ENCODE data around the gene N4BP3. TPM values are rescaled to one million over a fixed set of nuclear protein-coding genes. Genes with fewer than 3 reads are reported as not detected.
"Not testable (repeated sequence)": the region's sequence is repeated elsewhere in the genome, so short reads cannot be mapped to it uniquely, and the experiment has no call there.

The N4BP3 gene
- total RNA-seq, 6 donors from 2014 or later, result 3.2 to 12.6 (median 5.8) TPM

DNA sequence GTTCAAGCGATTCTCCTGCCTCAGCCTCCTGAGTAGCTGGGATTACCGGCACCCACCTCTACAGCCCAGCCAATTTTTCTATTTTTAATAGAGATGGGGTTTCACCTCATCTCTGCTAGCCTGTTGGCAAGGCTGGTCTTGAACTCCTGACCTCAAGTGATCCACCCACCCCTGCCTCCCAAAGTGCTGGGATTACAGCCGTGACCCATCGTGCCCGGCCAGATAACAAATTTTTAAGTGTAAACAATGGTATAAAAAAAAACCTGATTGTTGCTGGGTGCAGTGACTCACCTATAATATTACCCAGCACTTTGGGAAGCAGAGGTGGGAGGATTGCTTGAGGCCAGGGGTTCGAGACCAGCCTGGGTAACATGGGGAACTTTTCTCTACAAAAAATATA is 28.0 kb upstream of the N4BP3 start:
- TF ChIP-seq EP300 (IDR thresholded peaks at IDR 0.05) (no peak), POLR2AphosphoS5 (IDR thresholded peaks at IDR 0.05) (no peak), POLR2A (IDR thresholded peaks at IDR 0.05) (no peak)
- TF ChIP-seq, protein P1, sequence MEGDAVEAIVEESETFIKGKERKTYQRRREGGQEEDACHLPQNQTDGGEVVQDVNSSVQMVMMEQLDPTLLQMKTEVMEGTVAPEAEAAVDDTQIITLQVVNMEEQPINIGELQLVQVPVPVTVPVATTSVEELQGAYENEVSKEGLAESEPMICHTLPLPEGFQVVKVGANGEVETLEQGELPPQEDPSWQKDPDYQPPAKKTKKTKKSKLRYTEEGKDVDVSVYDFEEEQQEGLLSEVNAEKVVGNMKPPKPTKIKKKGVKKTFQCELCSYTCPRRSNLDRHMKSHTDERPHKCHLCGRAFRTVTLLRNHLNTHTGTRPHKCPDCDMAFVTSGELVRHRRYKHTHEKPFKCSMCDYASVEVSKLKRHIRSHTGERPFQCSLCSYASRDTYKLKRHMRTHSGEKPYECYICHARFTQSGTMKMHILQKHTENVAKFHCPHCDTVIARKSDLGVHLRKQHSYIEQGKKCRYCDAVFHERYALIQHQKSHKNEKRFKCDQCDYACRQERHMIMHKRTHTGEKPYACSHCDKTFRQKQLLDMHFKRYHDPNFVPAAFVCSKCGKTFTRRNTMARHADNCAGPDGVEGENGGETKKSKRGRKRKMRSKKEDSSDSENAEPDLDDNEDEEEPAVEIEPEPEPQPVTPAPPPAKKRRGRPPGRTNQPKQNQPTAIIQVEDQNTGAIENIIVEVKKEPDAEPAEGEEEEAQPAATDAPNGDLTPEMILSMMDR (IDR thresholded peaks at IDR 0.05), result no peak
- H3K9me3 ChIP-seq, result no peaks in the 10 kb centered on the region
- H3K27ac ChIP-seq, result no peak overlapping the region
- ATAC-seq (ENCODE audit: low FRiP score in 2 of 2) (no peak), DNase-seq (no peak)
- 67 to 71% methylated on average over 6 of the region's 6 CpGs for WGBS, 2 donors
- H3K36me3 ChIP-seq, result no peaks in the 10 kb centered on the region
- no peak overlapping the region for H3K4me3 ChIP-seq
- no peaks in the 10 kb centered on the region for H3K4me1 ChIP-seq
- H3K27me3 ChIP-seq, result peaks cover 0 to 4% (median 0%) of the 10 kb centered on the region in 4 donors

- Histone ChIP-seq H3K27ac (no peak overlapping the region), H3K36me3 (no peaks in the 10 kb centered on the region), H3K4me3 (no peak overlapping the region), H3K27me3 (peaks cover 0 to 4% (median 0%) of the 10 kb centered on the region in 4 donors), H3K9me3 (peaks cover 0 to 2% (median 0%) of the 10 kb centered on the region in 4 donors), H3K4me1 (no peaks in the 10 kb centered on the region)
- DNase-seq, result peak in 1 of 2 donors; percentile 72
- 45 to 49% methylated on average over 20 to 24 of the region's 25 CpGs for WGBS, 2 donors
- TF ChIP-seq, protein P1 (IDR thresholded peaks at IDR 0.05), result no peak
- TF ChIP-seq POLR2AphosphoS5 (IDR thresholded peaks at IDR 0.05) (no peak), POLR2A (IDR thresholded peaks at IDR 0.05) (no peak), EP300 (IDR thresholded peaks at IDR 0.05) (no peak)
- no peak for ATAC-seq (ENCODE audit: low FRiP score in 2 of 2)
These were observed 27.1 kb upstream of the N4BP3 start for GRCh38 chr5:178086266-178086665.

GRCh38 chr5:178087199-178087598 is 26.1 kb upstream of the N4BP3 start:
- DNase-seq; H3K4me3 ChIP-seq; H3K27me3 ChIP-seq; H3K27ac ChIP-seq; ATAC-seq (ENCODE audit: low FRiP score in 2 of 2); H3K4me1 ChIP-seq; H3K9me3 ChIP-seq; H3K36me3 ChIP-seq: not testable (repeated sequence)
- WGBS, 2 donors, result 74 to 87% methylated on average over 5 of the region's 5 CpGs

DNA sequence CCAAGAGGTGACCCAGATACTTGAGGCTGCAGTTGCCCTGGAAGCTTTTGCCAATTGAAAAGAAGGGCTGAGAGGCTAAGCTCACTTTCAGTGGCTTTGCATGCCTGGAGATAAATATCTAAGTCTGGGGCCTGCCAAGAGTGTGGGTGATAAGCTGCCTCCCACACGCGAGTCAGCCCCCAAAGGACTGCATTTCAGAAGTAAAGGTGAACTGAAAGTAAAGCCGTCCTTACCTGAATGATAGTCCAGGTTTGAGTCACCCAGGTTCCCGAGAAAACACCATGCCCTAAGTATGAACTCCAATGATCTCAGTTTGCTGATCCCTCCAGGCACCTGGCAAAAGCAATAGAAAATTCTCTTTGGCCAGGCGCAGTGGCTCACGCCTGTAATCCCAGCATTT is 22.5 kb upstream of the N4BP3 start:
- Histone ChIP-seq H3K9me3 (peaks cover 0 to 4% (median 0%) of the 10 kb centered on the region in 4 donors), H3K4me1 (no peaks in the 10 kb centered on the region), H3K27ac (no peak overlapping the region), H3K36me3 (no peaks in the 10 kb centered on the region), H3K27me3 (peaks cover 0 to 4% (median 0%) of the 10 kb centered on the region in 4 donors), H3K4me3 (no peak overlapping the region)
- DNase-seq (no peak), ATAC-seq (ENCODE audit: low FRiP score in 2 of 2) (no peak)
- WGBS, 2 donors, result 77 to 92% methylated on average over 4 to 6 of the region's 6 CpGs
- TF ChIP-seq, protein P1 (IDR thresholded peaks at IDR 0.05), result no peak
- TF ChIP-seq EP300 (IDR thresholded peaks at IDR 0.05) (no peak), POLR2A (IDR thresholded peaks at IDR 0.05) (no peak), POLR2AphosphoS5 (IDR thresholded peaks at IDR 0.05) (no peak)

- no peaks in the 10 kb centered on the region for H3K36me3 ChIP-seq
- ATAC-seq (ENCODE audit: low FRiP score in 2 of 2) (no peak), DNase-seq (no peak)
- no peak for TF ChIP-seq POLR2AphosphoS5 (IDR thresholded peaks at IDR 0.05)
- no peak for TF ChIP-seq EP300 (IDR thresholded peaks at IDR 0.05)
- no peak for TF ChIP-seq POLR2A (IDR thresholded peaks at IDR 0.05)
- TF ChIP-seq, protein P1 (IDR thresholded peaks at IDR 0.05), result no peak
- no peaks in the 10 kb centered on the region for H3K4me1 ChIP-seq
- peaks cover 0 to 4% (median 0%) of the 10 kb centered on the region in 4 donors for H3K9me3 ChIP-seq
- H3K4me3 ChIP-seq, result no peak overlapping the region
- 69 to 80% methylated on average over 2 of the region's 2 CpGs for WGBS, 2 donors
- H3K27me3 ChIP-seq, result no peaks in the 10 kb centered on the region
- H3K27ac ChIP-seq, result no peak overlapping the region
These were observed 20.2 kb upstream of the N4BP3 start for GRCh38 chr5:178093134-178093533.

All from upper lobe of left lung (tissue), 6 donors.